NCI-H2107 treated with DMSO at 0.1 percent for 48 hours (cell line): ENCODE results near the gene UHRF2.
"Not testable (repeated sequence)": the region's sequence is repeated elsewhere in the genome, so short reads cannot be mapped to it uniquely, and the experiment has no call there.

Source experiments
- DNase-seq: peaks from one replicate; lab custom pipeline; 2025; ENCODE audit not compliant: unreplicated experiment; lab: John Stamatoyannopoulos, UW

The UHRF2 gene

GRCh38 chr9:6479959-6480358, 67.0 kb downstream of the UHRF2 start:
- no peak for DNase-seq

- DNase-seq = no peak
Measured at GRCh38 chr9:6484210-6484609, 71.2 kb downstream of the UHRF2 start.

- no peak for DNase-seq
Measured at GRCh38 chr9:6488395-6488794, 75.4 kb downstream of the UHRF2 start.

- no peak for DNase-seq
Measured at GRCh38 chr9:6489099-6489498, 76.1 kb downstream of the UHRF2 start.

- no peak for DNase-seq
Measured at GRCh38 chr9:6490863-6491262, 77.9 kb downstream of the UHRF2 start.

- no peak for DNase-seq
Measured at GRCh38 chr9:6495466-6495865, 82.5 kb downstream of the UHRF2 start.

- DNase-seq = no peak
Measured at GRCh38 chr9:6498982-6499381, 86.0 kb downstream of the UHRF2 start.

GRCh38 chr9:6501526-6502210, 88.7 kb downstream of the UHRF2 start:
- no peak for DNase-seq

- no peak for DNase-seq
Measured at GRCh38 chr9:6502399-6502798, 89.4 kb downstream of the UHRF2 start.

- no peak for DNase-seq
Measured at GRCh38 chr9:6506571-6506970, 93.6 kb downstream of the UHRF2 start.

GRCh38 chr9:6512085-6512657, 99.2 kb downstream of the UHRF2 start:
- no peak for DNase-seq

- no peak for DNase-seq
Measured at GRCh38 chr9:6522263-6522662, 109.3 kb downstream of the UHRF2 start.

GRCh38 chr9:6525326-6526045, 112.5 kb downstream of the UHRF2 start:
- DNase-seq = no peak

- DNase-seq = no peak
Measured at GRCh38 chr9:6535594-6535993, 122.6 kb downstream of the UHRF2 start.

- no peak for DNase-seq
Measured at GRCh38 chr9:6538666-6539071, 125.7 kb downstream of the UHRF2 start.

GRCh38 chr9:6542617-6543016, 129.6 kb downstream of the UHRF2 start:
- not testable (repeated sequence) for DNase-seq

GRCh38 chr9:6543204-6543603, 130.2 kb downstream of the UHRF2 start:
- no peak for DNase-seq

GRCh38 chr9:6545017-6545691, 132.2 kb downstream of the UHRF2 start:
- DNase-seq = no peak

GRCh38 chr9:6549106-6549800, 136.3 kb downstream of the UHRF2 start:
- DNase-seq = peak; percentile 47

GRCh38 chr9:6551136-6551535, 138.1 kb downstream of the UHRF2 start:
- no peak for DNase-seq

- peak; percentile 30 for DNase-seq
Measured at GRCh38 chr9:6552033-6552432, 139.0 kb downstream of the UHRF2 start.
